NCI-H82 treated with DMSO at 0.1 percent for 48 hours (cell line): ENCODE results near the gene USP48.

Source experiments
- DNase-seq: peaks from one replicate; lab custom pipeline; 2025; ENCODE audit not compliant: unreplicated experiment; lab: John Stamatoyannopoulos, UW

The USP48 gene

GRCh38 chr1:21657456-21658190, 125.3 kb downstream of the USP48 start:
- DNase-seq: no peak

GRCh38 chr1:21655748-21656147, 127.2 kb downstream of the USP48 start:
- no peak for DNase-seq

DNA sequence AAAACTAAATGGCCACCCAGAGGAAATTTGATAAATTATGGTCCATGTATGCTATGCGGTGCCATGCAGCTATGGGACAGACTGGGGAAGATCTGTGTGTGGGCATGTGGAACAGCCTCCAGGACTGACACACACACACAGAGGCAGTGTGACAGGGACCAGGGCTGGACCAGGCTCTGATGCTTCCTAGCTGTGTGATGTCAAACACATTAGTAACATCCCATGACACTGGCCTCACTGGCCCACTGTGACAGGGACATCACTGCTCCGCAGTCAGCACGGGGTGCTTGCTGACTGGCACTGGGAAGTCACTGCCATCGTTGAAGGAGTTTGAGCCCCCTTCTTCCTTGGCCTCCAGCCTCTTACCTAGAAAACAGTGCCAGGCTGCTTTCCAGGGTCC, 127.7 kb downstream of the USP48 start:
- DNase-seq: no peak

DNA sequence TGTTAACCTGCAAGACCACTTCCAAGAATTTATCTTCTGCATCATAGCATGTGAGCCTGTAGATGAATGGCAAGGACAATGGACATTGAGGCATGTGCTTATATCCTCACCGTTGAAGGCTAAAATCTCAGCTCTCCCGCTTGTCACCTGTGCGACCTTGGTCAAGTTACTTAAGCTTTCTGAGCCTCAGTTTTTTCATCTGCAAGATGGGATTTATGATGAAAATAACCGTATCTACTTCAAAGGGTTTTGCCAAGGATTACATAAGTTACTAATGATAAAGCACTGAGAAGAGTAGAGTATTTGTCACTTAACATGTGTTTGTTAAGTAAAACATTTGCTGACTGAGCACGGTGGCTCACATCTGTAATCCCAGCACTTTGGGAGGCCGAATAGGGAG, 128.7 kb downstream of the USP48 start:
- DNase-seq: no peak

DNA sequence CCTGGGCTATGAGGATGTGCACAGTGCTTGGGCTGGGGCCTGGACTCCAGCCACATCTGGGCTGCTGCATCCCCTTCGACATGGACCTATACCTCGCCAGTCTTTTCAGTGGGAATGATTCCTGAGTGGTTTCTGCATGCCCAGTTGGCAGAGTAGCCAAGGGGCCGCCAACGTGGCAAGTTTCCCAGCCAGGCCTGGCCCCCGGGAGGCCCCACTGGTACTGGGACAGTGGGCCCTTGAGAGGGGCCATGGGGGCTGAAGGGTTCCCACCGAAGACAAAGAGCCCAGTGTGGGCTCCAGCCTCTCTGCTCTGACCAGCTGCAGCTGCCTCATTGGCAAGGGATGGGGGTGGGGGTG, 129.2 kb downstream of the USP48 start:
- DNase-seq: no peak

GRCh38 chr1:21652937-21653743, 129.8 kb downstream of the USP48 start:
- DNase-seq: no peak

DNA sequence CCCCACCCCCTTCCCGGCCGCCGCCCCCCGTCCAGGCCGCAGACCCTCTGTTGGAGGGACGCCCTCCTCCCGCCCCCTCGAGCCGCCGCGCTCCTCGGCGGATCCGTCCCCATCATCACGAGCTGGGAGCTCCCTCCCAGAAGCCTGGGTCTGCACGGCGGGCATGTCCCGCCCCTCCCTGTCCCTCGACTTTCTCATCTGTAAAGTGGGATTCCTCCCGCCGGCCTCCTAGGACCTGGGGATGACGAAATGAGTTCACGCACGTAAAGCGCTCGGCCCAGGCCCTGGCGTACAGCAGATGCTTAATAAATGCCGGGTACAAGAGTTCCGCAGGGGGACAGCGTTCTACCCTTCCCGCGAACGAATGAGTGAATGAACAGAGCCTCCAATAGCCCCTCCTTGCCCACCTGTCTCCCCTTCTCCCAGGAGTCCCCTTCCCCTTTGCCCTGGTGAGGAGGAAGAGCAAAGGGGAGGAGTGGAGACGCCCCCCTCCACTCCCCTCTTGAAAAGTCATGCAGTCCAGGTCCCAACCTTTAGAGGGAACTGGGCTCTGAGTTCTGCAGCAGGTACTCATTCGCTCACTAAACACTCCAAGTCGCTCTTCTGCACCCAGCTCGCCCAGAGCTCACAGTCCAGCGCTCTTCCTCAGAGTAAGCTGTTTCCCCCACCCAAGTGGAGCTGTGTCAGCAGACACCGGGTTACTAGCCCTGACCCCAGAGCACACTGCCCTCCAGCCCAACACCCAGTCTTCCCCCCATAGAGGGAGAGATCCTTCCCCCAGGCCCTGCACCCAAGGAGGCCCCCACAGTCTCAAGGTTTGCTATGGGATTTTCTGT, 130.6 kb downstream of the USP48 start:
- DNase-seq: no peak

DNA sequence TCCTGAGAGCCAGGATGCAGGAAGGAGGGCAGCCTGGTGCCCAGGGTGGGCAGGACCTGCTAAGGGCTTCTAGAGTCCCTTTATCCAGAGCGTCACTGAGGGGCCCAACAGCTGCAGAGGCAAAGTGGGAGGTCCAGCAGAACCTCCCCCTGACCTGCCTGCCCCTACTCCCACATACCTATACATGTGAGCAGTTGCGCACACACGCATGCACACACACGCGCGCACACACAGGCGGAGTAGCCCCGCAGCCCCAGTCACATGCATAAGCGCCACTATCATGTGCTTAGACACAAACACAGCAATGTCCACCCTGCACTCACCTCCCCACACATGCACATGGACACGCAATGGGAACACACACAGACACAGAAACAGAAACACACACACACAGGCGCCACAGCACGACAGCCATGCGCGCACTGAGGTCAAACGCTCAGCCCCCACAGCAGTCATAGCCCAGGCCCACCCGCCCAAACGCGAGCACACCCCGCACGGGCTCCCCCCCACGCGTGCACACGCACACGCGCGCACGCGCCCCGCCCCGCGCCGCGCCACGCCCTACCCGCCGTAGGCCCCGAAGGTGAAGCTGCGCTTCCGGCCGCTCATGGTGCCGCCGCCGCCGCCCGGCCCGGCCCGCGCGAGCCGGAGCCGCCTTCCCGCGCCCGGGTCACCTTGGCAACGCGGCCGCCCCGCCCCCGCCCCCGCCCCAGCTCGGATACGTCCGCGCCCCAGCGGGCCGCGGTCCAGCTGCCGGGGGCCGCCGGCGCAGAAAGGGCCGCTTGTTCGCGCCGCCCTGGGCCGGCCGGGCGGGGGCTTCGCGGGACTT, 131.5 kb downstream of the USP48 start:
- DNase-seq: no peak

GRCh38 chr1:21650400-21650799, 132.5 kb downstream of the USP48 start:
- no peak for DNase-seq

DNA sequence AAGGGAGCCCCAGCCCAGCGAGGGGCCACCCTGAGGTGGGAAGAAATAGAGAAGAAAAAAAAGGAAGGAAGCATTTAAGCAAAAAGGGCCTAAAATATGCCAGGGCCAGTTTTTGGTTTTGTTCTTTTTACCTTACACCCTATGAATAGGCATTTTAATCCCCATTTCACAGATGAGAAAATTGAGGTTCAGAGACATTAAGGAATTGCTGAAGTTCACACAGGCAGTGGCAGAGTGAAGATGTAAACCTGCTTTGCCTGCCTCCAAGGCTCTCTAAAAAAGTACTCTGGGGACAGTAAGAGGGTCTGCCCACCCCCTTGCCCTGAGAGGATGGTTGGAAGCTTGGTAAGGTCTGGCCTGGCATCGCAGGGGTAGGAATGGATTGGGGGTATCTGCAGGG, 133.6 kb downstream of the USP48 start:
- no peak for DNase-seq

DNA sequence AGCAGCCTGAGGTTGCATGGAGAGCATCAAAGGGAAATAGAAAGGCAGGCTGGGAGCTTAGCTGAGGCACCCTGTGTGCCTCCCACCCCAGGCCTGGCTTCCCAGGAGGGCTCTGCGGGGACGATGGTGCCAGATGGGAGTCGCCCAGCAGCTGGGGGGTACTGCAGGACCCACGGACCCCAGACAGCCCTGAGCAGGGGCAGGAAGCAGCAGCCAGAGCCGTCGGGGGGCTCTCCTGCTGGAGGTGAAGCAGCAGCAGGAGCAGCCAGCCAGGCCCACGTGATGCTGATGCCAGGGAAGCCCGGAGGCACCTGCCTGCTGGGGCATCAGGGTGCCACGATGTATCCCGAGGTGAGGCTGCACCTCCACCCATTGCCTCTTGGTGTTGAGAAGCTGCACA, 134.2 kb downstream of the USP48 start:
- no peak for DNase-seq

DNA sequence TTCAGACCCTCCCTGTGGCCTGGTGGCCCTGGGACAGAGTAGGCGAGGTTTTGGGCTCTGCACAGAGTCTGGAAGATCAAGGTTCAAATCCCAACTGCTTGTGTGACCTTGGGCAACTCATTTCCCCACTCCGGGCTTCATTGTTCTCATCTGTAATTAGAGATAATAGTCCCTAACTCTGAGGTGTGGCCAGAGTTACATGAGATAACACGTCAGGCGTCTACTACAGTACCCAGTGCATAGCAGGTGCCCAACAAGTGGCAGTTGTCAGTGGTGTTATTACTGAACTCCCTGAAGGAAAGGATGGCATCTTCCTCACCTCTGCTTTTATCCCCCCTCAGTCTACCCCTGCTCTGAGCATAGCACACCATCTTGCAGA, 134.6 kb downstream of the USP48 start:
- DNase-seq: no peak

DNA sequence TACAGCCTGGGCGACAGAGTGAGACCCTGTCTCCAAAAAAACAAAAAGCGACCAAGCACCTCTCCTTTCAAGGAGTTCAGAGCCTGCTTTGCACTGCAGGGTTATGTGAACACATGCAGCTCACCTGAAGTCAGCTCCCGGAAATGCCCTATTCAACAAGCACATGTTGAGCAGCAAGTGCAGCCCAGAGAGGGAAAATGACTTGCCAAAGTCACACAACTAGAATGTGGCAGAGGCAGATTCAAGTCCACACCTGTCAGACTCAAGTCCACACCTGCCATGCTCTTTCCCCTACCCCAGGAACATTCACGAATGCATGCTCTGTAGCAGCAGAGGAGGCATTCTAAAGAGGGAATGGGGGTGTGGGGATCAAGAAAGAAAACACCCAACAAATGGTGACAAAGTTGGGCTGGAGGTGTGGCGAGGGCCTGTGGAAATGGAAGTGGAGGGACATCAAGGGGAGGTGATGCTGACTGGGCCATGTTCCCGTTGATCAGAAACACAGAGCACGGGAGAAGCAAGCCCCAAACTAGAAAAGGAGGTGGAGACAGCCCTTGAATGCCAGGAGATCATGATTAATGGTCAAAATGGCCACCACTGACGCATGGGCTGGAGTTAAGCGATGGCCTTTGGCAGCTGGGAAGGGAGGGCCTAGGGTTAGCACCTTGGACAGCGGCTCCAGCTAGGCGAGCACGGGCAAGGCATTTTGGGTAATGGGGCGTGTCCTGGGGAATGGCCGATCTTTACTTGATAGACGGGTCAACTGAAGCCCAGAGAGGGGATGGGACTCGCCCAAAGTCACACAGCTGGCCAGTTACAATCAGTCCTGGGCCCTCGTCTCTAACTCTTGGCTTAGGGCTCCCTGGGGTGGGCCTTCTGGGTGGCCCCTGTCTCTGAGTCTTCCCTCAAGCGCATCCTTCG, 135.3 kb downstream of the USP48 start:
- DNase-seq: no peak

DNA sequence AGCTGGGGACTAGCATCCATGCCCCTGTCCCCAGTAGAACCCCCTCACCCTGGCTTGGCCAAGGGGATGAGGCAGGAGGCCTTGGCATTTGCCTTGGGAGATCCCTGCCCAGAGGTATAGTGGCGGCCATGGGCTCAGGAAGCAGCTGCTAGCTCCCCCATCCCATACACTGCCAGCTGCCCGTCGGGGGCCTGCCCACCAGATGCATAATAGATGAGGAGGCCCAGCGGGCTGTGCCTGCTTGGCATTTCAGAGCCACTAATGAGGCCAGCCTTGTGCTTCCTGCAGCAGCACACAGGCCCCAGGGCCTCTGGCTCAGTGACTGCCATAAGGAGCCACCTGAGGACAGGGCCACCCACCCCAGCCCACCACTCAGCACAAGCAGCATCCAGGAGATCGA, 137.4 kb downstream of the USP48 start:
- DNase-seq: no peak

DNA sequence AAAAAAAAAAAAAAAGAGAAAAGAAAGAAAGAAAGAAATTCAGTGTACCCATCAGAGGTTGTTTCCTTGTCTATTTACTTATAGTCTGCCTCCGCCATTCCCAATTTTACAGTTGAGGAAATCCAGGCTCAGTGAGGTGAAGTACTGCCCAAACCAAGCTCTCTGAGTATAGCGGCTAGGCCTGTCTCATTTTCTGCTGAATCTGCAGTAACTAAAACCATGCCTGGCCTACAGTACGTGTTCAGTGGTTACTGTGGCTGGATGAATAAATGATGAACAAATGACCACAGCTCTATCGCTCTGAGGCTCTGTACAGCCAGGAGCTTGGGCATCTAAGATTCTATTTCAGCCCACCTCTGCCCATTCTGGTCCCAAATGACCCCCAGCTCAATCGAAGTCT, 138.0 kb downstream of the USP48 start:
- no peak for DNase-seq

GRCh38 chr1:21644348-21644747, 138.6 kb downstream of the USP48 start:
- no peak for DNase-seq

- no peak for DNase-seq
Observed at GRCh38 chr1:21643624-21644023, 139.3 kb downstream of the USP48 start.

DNA sequence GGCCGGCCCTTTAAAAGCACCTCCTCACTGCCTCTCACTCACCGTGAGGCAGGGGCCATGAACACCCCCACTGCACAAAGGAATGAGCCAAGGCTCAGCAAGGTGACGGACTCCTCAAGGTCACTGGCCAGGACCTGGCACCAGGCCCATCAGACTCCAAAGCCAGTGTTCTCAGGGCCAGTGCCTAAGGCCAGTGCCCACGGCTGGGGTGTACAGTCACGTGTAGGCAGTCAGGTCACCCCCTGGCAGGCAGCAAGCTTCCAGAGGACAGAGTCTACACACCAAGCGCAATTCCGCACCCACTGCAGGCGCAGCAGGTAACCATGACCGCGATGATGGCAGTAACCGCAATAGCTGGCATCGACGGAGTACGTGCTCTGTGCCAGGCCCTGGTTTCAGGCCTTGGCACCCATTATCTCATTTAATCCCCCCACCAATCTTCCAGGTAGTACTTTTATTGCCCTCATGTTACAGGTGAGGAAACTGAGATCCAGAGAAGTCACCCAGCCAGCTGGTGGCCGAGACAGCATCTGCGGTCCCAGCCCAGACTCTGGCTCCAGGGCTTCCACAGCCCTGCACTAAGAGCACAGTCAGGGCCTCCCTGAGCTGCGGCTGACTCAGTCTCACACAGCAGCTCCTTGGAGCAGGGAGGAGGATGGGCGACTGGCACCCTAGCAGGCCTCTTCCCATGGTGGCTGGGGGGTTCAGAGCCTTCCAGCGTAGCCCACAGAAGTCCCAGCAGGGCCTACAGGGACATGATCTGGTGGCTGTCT, 140.8 kb downstream of the USP48 start:
- DNase-seq: no peak

DNA sequence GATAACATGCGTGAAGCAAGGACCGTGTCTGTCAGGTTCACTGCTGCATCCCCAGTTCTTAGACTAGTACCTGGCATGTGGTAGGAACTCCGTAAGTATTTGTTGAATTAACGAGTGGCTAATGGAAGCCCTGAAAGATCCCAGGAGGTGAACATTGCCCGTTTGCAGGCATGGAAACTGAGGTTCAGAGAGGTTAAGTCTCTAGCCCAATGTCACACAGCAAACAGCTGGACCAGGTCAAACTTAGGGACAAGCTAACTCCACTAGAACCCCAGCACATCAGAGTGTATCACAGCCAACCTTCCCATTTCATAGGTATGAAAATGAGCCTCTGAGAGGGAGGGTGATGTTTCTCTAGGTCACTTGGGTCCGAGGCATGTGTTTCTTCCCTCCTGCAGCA, 141.4 kb downstream of the USP48 start:
- no peak for DNase-seq
